Panc1 (cell line): ENCODE results near the gene LASP1.

Experiments used
- POLR2AphosphoS5 ChIP-seq: IDR thresholded peaks from 2 replicates; pipeline ENCODE4 v1.6.1; 2012; ENCODE audit warnings: mild to moderate bottlenecking, low read depth, low read length, moderate library complexity
- SIN3A ChIP-seq: IDR thresholded peaks from 2 replicates; pipeline ENCODE4 v1.6.1; 2012; ENCODE audit warnings: low read depth, mild to moderate bottlenecking, low read length, moderate library complexity, borderline replicate concordance; ENCODE audit not compliant: insufficient read depth
- TF ChIP-seq, protein P1 (sequence below): fragments of 450-650 bp; IDR thresholded peaks from 2 replicates; pipeline ENCODE4 v1.5.1; 2017; ENCODE audit warnings: mild to moderate bottlenecking
- TF ChIP-seq, protein P2 (sequence below), 2 experiments: IDR thresholded peaks; 2 replicates each; pipeline ENCODE4 v1.6.1; 2011 to 2012; ENCODE audit warnings: low read depth in 2 of 2, control low read depth in 1 of 2, low read length in 1 of 2, mild to moderate bottlenecking in 1 of 2, moderate library complexity in 1 of 2; ENCODE audit not compliant: insufficient read depth in 1 of 2

DNA sequence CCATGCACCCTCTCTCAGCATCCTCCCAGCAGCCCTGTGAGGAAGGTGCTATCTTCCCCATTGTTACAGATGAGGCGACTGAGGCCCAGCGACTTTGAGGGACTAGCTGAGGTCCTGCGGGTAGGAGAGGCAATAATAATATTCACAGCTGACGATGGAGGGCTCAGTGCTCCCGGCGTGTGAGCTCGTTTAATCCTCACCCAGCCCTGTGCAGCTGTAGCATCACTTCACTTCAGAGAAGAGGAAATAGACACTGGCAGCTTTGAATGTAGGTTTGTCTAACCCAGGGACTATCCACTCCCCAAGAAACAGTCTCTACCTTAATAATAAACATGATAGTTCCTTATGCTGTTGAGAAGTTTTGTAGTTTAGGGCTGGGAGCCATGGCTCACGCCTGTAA lies 21.6 kb downstream of the LASP1 start:
- TF ChIP-seq, protein P1, sequence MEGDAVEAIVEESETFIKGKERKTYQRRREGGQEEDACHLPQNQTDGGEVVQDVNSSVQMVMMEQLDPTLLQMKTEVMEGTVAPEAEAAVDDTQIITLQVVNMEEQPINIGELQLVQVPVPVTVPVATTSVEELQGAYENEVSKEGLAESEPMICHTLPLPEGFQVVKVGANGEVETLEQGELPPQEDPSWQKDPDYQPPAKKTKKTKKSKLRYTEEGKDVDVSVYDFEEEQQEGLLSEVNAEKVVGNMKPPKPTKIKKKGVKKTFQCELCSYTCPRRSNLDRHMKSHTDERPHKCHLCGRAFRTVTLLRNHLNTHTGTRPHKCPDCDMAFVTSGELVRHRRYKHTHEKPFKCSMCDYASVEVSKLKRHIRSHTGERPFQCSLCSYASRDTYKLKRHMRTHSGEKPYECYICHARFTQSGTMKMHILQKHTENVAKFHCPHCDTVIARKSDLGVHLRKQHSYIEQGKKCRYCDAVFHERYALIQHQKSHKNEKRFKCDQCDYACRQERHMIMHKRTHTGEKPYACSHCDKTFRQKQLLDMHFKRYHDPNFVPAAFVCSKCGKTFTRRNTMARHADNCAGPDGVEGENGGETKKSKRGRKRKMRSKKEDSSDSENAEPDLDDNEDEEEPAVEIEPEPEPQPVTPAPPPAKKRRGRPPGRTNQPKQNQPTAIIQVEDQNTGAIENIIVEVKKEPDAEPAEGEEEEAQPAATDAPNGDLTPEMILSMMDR = no peak
- TF ChIP-seq SIN3A = no peak
- TF ChIP-seq POLR2AphosphoS5 = no peak
- TF ChIP-seq, protein P2, sequence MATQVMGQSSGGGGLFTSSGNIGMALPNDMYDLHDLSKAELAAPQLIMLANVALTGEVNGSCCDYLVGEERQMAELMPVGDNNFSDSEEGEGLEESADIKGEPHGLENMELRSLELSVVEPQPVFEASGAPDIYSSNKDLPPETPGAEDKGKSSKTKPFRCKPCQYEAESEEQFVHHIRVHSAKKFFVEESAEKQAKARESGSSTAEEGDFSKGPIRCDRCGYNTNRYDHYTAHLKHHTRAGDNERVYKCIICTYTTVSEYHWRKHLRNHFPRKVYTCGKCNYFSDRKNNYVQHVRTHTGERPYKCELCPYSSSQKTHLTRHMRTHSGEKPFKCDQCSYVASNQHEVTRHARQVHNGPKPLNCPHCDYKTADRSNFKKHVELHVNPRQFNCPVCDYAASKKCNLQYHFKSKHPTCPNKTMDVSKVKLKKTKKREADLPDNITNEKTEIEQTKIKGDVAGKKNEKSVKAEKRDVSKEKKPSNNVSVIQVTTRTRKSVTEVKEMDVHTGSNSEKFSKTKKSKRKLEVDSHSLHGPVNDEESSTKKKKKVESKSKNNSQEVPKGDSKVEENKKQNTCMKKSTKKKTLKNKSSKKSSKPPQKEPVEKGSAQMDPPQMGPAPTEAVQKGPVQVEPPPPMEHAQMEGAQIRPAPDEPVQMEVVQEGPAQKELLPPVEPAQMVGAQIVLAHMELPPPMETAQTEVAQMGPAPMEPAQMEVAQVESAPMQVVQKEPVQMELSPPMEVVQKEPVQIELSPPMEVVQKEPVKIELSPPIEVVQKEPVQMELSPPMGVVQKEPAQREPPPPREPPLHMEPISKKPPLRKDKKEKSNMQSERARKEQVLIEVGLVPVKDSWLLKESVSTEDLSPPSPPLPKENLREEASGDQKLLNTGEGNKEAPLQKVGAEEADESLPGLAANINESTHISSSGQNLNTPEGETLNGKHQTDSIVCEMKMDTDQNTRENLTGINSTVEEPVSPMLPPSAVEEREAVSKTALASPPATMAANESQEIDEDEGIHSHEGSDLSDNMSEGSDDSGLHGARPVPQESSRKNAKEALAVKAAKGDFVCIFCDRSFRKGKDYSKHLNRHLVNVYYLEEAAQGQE (IDR thresholded peaks at IDR 0.05; ENCODE audit: insufficient read depth in 1 of 2, low read depth in 2 of 2, low read length in 1 of 2) = no peak
